DOHH2 (cell line): ENCODE measurements around the gene BPIFB1.

Source experiments
- H3F3A ChIP-seq: fragments of 200-600 bp; sonication (generic), shearing (Covaris generic); 2 replicates; pipeline ENCODE4 v1.6.0; 2016; ENCODE audit warnings: antibody characterized with exemption, mild to moderate bottlenecking; ENCODE audit not compliant: control insufficient read depth, insufficient read depth
- H3K27ac ChIP-seq: fragments of 200-600 bp; sonication (generic); 2 replicates; pipeline ENCODE4 v1.5.1; 2014; ENCODE audit warnings: low read depth, mild to moderate bottlenecking, low read length, moderate library complexity
- H3K27me3 ChIP-seq: fragments of 200-600 bp; sonication (generic); 2 replicates; pipeline ENCODE4 v1.6.1; 2014; ENCODE audit warnings: mild to moderate bottlenecking, low read length, mixed read lengths; ENCODE audit not compliant: control insufficient read depth
- H3K36me3 ChIP-seq: fragments of 200-600 bp; sonication (generic); 2 replicates; pipeline ENCODE4 v1.6.1; 2014; ENCODE audit warnings: mild to moderate bottlenecking, low read length, moderate library complexity, mixed read lengths; ENCODE audit not compliant: control insufficient read depth
- H3K4me1 ChIP-seq: fragments of 200-600 bp; sonication (generic); 2 replicates; pipeline ENCODE4 v1.6.1; 2014; ENCODE audit warnings: mild to moderate bottlenecking, low read length, mixed read lengths; ENCODE audit not compliant: control insufficient read depth
- H3K4me2 ChIP-seq: fragments of 200-600 bp; sonication (generic); 2 replicates; pipeline ENCODE4 v1.6.0; 2014; ENCODE audit warnings: mild to moderate bottlenecking, low read length, moderate library complexity
- H3K4me3 ChIP-seq: fragments of 200-600 bp; sonication (generic); 2 replicates; pipeline ENCODE4 v1.5.1; 2014; ENCODE audit warnings: mild to moderate bottlenecking, low read length, mixed read lengths
- H3K79me2 ChIP-seq: fragments of 200-600 bp; sonication (generic); 2 replicates; pipeline ENCODE4 v1.6.1; 2014; ENCODE audit warnings: mild to moderate bottlenecking, low read length, mixed read lengths; ENCODE audit not compliant: control insufficient read depth
- H3K9me2 ChIP-seq: fragments of 200-600 bp; sonication (generic); replicated peaks from 2 replicates; pipeline ENCODE4 v1.6.1; 2014; ENCODE audit warnings: mild to moderate bottlenecking, low read length, mixed read lengths; ENCODE audit not compliant: control insufficient read depth
- H3K9me3 ChIP-seq: fragments of 200-600 bp; sonication (generic); 2 replicates; pipeline ENCODE4 v1.6.1; 2014; ENCODE audit warnings: antibody characterized with exemption, low read length, mixed read lengths; ENCODE audit not compliant: control insufficient read depth, insufficient read depth
- H4K20me1 ChIP-seq: fragments of 200-600 bp; sonication (generic); 2 replicates; pipeline ENCODE4 v1.6.0; 2014; ENCODE audit warnings: low read depth, mild to moderate bottlenecking, antibody characterized with exemption, low read length, moderate library complexity; ENCODE audit not compliant: control insufficient read depth, insufficient read depth
- EZH2phosphoT487 ChIP-seq: fragments of 200-600 bp; sonication (generic); IDR thresholded peaks from 2 replicates; pipeline ENCODE4 v1.6.1; 2017; ENCODE audit warnings: borderline replicate concordance, mild to moderate bottlenecking, antibody characterized with exemption, low read length, moderate library complexity, mixed read lengths
- TF ChIP-seq, protein P1 (sequence below): fragments of 200-600 bp; sonication (generic); IDR thresholded peaks from one replicate; pipeline ENCODE4 v1.5.1; 2014; ENCODE audit warnings: antibody characterized with exemption, mild to moderate bottlenecking, low read depth, low read length; ENCODE audit not compliant: poor library complexity, severe bottlenecking

Gene BPIFB1

DNA sequence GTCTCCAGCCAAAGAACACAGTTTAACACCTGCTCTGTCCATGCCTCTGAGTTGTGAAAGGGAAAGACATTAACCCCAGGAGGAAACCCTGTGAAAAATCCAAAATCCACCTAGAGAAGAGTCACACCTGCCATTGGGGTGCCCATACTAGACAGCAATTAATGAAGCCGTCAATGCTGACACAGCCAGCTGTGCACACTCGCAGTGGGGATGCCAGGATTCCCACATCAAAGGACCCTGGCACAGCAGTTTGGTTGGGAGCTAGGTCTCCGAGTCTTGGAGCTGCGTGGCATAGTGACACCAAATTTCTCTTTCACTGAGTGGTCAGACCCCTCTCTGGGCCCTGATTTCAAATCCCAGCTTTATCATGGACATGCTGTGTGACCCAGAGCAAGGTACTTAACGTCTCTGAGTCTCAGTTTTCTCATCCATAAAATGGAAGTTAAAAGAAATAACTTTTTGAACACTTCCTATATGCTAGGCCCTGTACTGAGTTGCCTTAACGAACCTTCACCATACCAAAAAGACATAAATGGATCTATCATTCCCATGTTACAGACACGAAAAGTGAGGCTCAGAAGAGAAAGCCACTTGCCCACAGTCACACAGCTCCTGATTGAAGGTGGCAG is 30.8 kb downstream of the BPIFB1 start:
- Histone ChIP-seq H3K27ac (no peak overlapping the region), H4K20me1 (no peaks in the 10 kb centered on the region), H3K27me3 (no peaks in the 10 kb centered on the region), H3K4me2 (no peak overlapping the region), H3K9me2 (no peaks in the 10 kb centered on the region), H3K79me2 (no peaks in the 10 kb centered on the region), H3K4me3 (no peak overlapping the region), H3K9me3 (no peaks in the 10 kb centered on the region), H3F3A (no peaks in the 10 kb centered on the region), H3K36me3 (no peaks in the 10 kb centered on the region), H3K4me1 (no peaks in the 10 kb centered on the region)
- no peak for TF ChIP-seq EZH2phosphoT487
- TF ChIP-seq, protein P1, sequence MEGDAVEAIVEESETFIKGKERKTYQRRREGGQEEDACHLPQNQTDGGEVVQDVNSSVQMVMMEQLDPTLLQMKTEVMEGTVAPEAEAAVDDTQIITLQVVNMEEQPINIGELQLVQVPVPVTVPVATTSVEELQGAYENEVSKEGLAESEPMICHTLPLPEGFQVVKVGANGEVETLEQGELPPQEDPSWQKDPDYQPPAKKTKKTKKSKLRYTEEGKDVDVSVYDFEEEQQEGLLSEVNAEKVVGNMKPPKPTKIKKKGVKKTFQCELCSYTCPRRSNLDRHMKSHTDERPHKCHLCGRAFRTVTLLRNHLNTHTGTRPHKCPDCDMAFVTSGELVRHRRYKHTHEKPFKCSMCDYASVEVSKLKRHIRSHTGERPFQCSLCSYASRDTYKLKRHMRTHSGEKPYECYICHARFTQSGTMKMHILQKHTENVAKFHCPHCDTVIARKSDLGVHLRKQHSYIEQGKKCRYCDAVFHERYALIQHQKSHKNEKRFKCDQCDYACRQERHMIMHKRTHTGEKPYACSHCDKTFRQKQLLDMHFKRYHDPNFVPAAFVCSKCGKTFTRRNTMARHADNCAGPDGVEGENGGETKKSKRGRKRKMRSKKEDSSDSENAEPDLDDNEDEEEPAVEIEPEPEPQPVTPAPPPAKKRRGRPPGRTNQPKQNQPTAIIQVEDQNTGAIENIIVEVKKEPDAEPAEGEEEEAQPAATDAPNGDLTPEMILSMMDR, result no peak

DNA sequence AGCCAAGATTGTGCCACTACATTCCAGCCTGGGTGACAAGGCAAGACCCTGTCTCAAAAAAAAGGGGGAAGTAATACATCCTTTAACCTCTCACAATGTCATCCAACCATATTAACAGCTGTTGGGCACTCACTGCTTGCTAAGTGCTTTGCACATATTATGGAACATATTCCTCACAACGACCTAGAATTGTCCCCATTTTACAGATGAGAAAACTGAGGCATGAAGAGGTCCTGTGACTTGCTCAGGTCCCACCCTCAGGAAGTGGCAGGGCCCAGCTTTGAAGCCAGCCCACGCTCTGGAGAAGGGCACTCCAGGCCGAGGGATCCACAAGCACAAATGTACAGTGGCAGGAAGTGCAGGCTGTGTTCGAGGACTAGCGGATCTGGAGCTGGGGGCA is 33.3 kb downstream of the BPIFB1 start:
- Histone ChIP-seq H3K79me2 (no peaks in the 10 kb centered on the region), H3K36me3 (no peaks in the 10 kb centered on the region), H3K9me2 (no peaks in the 10 kb centered on the region), H3K4me1 (no peaks in the 10 kb centered on the region), H3F3A (no peaks in the 10 kb centered on the region), H3K4me2 (no peak overlapping the region), H3K4me3 (no peak overlapping the region), H3K9me3 (no peaks in the 10 kb centered on the region), H4K20me1 (no peaks in the 10 kb centered on the region), H3K27ac (no peak overlapping the region), H3K27me3 (no peaks in the 10 kb centered on the region)
- no peak for TF ChIP-seq EZH2phosphoT487
- TF ChIP-seq, protein P1, result no peak

DNA sequence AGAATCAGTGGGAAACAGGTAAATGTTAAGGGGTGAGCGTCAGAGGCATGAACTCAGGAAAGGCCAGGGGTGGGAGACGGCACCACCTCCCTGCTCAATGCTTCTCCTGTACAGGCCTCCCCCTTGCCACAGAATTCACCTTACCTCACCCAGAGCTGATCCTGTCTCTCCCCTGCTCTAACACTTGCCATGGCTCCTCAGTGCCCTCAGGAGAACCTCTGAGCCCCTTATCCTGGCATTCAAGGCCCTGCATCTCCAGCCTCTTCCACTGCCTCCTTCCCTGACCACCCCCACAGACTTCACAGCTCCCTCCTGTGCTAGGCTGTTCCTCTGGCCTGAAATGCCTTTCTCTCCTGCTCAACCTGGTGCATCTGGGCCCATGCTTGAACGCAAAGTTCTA is 33.9 kb downstream of the BPIFB1 start:
- no peak for TF ChIP-seq EZH2phosphoT487
- TF ChIP-seq, protein P1, result no peak

More for the DNA sequence above, 33.9 kb downstream of the BPIFB1 start:
- no peaks in the 10 kb centered on the region for H4K20me1 ChIP-seq
- H3K4me2 ChIP-seq, result no peak overlapping the region
- no peaks in the 10 kb centered on the region for H3F3A ChIP-seq
- no peaks in the 10 kb centered on the region for H3K79me2 ChIP-seq
- no peaks in the 10 kb centered on the region for H3K9me2 ChIP-seq
- H3K36me3 ChIP-seq, result no peaks in the 10 kb centered on the region
- no peak overlapping the region for H3K4me3 ChIP-seq
- no peaks in the 10 kb centered on the region for H3K9me3 ChIP-seq
- H3K27me3 ChIP-seq, result no peaks in the 10 kb centered on the region
- H3K27ac ChIP-seq, result no peak overlapping the region
- H3K4me1 ChIP-seq, result no peaks in the 10 kb centered on the region
